NCI-H345 (cell line): ENCODE results near the gene CCDC15.

Experiments
- DNase-seq: peaks from one replicate; lab custom pipeline; 2025; lab: John Stamatoyannopoulos, UW

CCDC15 gene

DNA sequence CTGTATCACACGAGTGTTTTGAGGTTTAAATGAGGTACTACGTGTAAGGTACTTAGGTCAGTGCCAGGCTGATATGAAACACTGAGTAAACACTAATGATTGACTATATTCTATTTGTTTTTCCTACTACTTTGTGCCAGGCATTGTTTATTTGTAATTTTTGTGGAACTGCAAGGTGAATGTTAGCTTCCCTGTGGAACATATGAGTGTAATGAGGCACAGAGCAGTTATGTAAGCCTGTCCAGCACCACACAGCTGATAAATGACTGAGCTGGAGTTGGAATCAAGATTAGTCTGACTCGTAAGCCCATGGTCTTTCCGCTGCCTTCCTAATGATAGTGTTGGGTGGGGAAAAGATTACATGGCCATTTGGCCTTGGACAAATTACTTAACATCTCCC is 115.0 kb downstream of the CCDC15 start:
- DNase-seq, result no peak

GRCh38 chr11:125069796-125070195 is 115.8 kb downstream of the CCDC15 start:
- DNase-seq, result no peak

GRCh38 chr11:125070699-125071254 is 116.8 kb downstream of the CCDC15 start:
- DNase-seq, result no peak

DNA sequence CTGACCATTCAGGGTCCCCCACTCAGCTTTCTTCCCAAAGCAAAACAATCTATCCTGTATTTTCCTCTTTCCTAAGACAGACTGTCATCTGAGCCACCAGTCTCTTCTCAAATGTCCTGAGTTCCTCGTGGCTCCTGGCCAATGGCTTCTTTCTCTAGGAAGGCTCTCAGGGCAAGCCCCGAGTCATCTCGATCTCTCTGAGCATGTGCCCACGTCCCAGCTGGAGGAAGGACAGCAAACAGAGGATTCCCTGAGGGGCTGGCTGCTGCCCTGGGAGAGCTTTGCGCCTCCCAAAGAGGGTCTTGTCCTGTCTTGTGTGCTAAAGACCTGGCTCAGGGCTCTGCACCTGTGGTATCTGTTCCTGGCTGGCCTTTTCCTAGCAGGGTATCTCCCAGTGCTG is 117.4 kb downstream of the CCDC15 start:
- no peak for DNase-seq

DNA sequence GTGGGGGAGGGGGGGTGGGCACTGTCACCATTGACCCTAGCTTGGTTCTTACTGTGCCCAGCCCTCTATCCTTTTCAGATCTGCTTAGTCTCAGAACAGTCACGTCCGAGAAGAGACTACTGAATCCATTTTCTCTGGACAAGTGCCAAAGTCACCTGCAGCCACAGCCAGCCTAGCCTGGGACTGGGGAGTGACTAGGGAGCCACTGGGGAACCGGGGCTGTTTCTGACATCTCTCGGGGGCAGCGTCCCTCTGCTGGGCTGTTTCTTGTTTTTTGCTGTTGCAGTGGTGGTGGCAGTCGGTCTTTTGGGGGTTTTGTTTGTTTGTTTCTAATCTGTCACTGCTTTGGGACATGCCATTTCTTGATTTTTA is 117.8 kb downstream of the CCDC15 start:
- no peak for DNase-seq

DNA sequence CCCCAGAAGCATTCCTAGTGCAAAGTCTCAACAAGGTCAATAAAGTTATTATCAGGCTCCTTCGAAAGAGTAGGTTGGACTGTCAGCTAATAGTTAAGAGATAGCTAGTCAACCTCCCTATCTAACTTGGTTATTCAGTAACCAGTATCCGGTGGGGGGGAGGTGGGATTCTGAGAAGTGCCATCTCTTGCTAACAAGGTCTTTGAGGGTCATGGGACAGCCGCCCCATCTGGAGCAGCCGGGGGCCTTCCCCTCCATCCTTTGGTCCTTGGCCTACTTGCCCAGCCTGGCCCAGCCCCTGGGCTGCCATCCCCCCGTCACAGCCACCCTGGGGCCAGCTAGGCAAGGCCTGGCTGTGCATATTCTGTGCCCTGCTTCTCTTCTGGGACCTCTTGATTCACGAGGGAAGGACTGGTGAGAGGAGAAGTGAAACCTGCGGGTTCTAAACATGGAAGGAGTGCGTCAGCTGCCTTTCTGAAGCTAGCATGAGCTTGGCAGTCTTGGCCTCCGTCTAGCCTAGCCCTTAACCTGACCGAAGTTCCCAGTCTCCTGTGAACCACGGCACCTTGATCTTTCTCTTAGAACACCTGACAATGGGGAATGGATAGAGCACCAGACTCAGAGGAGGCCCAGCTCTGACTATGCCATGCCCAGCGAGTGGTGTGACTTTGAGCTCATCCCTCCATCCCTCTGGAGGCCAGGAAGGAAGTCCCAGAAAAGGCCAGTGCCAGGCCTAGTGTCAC is 118.4 kb downstream of the CCDC15 start:
- no peak for DNase-seq

DNA sequence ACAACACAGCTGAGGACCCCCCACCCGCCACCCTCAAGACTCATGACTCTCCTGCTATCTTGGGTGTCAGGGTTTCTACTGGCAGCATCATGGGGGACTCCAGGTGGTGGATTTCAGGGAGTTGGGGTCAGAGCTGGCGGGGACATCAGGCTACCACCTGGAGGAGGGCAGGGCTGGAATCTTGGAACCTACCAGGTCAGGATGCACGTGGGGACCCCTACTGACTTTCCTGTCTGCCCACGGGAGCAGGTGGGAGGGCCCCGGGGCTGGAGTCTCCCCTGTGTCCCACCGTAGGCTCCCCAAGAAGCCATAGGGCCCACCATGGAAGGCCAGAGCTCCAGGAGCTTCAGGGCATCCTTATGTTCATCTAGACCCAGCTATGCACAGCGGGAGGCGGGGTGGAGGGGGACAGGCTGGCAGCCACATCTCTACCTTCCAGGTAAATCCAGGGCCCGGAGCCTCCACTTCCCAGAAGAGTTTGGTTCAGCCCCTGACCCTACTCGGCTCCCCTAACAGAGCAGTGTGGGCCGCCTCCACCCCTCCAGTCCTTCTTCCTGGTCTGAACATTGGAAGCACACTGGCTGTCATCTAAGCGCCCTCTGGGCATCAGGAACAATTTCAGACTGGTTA is 119.1 kb downstream of the CCDC15 start:
- DNase-seq, result no peak

DNA sequence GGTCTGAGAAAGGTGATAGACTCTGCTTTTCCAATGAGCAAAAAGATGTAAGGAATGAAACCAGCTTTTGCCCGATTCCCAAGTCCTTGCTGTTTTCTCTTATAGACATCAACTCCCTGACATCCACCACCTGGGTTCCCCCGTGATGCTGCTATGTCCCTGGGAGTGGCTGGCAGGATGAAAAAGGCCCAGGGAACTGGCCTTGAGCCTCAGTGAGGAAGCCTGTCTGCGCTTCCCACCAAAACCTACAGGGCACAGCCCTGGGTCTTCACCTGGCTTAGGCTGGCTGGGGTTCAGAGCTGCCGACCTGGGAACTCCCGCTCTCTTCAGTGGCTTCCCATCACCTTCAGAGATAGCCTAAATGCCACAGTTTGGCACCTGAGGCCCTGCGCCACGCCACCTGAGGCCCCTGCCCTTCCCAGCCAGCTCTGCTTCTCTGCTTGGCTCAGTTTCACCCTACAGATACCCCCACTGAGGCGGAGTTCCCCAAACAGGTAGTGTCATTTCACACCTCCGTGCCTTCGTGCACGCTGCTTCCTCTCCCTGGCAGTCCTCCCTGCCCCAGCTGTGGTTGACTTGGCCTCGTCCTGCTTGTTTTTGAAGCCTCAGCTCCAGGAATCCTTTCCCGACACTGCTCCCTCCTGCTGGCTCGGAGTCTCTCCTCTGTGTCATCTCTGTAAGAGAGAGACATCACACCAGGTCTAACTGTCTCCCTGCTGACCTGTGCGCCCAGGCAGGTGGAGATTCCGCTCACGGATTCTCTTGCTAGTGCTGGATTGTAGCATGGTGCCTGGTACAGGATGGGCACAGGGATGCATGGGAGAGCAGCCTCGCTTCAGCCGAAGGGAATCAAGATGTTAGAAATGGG is 119.8 kb downstream of the CCDC15 start:
- no peak for DNase-seq

DNA sequence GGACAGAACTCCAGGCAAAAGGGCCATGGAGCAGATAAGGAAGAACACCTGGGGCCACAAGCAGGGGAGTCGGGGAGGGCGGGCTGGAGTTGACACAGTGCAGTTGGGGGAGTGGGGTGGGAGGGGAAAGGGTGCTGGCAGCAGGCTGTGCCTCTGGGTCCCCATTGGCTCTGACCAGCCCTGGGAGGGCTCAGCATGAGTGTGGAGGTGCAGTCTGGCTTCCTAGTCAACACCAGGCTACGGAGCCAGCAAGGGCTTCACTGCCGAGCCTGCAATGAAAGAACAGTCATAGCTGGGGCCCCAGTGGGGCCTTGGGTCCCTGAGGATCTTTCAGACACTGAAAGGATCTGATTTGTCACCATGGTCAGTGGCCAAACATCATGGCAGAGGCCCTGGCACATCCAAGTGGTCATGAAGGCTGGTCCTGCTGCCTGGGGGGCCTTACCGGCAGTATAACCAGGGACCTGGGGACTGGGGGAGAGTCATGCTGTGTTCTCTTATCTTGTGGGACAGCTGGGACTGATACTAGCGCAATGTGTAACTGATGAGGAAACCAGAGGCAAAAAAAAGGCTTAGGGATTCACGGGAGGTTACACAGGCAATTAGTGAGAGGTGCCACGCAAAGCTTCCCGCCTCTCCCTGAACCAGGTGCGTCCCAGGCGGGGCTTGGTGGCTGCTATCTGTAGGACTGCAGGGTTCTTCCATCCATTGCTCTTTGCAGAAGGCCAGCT is 120.7 kb downstream of the CCDC15 start:
- no peak for DNase-seq

DNA sequence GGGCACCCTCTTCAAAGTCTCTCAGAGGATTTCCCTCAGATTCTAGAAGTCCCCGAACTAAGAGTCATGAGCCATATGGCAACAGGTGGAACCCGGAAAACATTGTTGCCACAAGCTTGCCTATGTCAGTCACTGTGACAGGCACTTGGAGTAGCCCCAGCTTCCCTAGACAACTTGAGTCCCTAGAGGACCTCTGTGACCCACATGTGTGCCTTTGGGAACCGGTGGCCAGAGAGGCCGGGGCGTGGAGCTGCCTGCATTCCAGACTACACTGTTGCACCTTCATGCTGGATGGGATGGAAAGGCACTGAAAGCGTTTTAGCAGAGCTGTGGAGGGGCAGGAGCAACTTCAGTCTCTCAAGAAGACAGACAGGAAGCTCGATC is 121.2 kb downstream of the CCDC15 start:
- no peak for DNase-seq

DNA sequence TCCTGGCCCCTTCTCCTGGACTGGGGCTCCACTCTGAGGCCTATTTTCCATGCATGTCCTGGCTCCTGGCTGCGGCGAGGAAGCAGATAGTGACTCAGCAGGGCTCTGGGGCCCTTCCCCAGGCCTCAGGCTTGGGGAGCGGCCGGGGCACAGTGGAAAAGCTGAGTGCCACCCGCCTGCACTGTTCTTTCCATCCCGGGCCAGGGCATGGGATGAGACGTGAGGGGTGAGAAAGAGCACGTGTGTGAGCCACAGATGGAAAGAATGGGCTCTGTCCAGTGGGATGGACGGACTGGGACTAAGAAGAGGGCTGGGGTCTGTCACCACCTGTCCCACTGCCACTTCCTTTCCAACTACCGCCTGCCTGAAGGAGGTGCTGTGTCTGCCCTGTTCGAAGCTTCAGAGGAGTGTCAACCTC is 121.9 kb downstream of the CCDC15 start:
- DNase-seq, result no peak

- DNase-seq, result no peak
Measured at GRCh38 chr11:125076378-125076945, 122.5 kb downstream of the CCDC15 start.

DNA sequence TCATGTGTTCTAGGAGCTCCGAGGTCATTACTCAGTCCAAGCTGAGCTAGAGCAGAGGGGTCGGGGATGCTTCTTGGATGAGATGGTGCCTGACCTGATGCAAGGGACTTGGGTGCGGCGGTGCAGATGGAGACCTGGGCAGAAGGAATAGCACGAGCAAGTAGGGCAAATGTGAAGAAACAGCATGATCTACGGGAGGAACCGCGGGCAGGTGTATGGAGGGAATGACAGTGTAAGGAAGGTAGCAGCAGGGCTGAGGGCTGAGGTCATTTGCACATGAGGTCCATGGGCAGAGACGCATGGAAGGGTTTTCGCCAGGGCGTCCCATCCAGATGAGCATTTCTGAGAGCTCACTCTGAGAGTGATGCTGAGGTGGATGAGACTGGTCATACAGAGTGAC is 124.0 kb downstream of the CCDC15 start:
- no peak for DNase-seq

DNA sequence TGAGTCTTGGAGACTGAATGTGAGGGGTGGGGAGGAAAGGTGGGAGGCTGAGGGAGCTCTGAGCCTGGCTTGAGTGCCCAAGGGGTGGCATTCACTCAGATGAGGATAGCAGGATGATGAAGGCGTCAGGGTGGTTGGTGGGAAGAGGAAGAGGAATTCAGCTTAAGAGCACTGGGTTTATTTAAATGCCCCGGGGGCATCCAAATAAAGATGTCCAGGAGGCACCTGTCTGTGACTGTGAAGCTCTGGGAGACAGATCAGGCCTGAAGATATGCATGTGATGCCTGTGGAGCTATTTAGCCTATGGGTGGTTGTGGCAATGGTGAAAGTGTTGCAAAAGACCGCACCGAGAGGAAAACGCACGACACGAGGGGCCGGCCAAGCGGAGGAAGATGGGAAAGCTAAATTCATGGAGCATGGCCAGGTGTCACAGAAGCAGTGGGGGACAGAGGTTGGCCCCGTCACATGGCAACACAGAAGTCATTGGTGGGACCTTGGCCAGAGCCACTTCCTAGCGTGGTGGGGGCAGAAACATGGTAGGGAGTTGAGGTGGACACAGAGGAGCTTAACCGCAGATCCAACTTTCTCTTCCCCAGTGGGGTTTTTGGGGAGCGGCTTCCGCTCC is 124.6 kb downstream of the CCDC15 start:
- no peak for DNase-seq

GRCh38 chr11:125079151-125079877 is 125.3 kb downstream of the CCDC15 start:
- DNase-seq, result no peak

GRCh38 chr11:125079878-125080530 is 126.0 kb downstream of the CCDC15 start:
- no peak for DNase-seq

GRCh38 chr11:125080531-125080911 is 126.5 kb downstream of the CCDC15 start:
- DNase-seq, result no peak

- no peak for DNase-seq
Measured at GRCh38 chr11:125081098-125081798, 127.2 kb downstream of the CCDC15 start.

DNA sequence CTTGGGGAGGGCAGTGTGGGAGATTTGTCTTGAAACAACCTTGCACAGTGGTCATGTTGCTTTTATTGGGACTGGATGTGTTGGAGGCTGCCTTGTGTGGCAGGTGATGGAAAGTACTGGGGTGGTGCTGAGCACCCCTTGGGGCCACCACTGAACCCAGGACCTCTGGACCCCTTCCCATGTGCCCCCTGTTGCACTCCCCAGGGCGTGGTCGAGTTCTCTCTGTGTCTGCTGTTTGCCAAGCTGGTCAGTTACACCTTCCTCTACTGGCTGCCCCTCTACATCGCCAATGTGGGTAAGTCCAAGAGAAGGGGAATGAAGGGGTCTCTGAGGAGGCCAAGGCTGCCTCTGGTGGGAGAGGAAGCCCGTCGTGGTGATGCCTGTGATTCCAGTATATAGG is 128.0 kb downstream of the CCDC15 start:
- no peak for DNase-seq
